Calu3 (cell line): ENCODE results near the gene HOXB1. TPM values are rescaled to one million over a fixed set of nuclear protein-coding genes. Genes with fewer than 3 reads are reported as not detected.

Experiments used
- BruUV-seq: library from RNA; stranded (reverse); fragments of 400-500 nt; replicated peaks from 2 replicates; lab custom pipeline; 2021; lab: Mats Ljungman, UMichigan
- CTCF ChIA-PET: fragments of 300-600 bp; sonication (Branson Sonifier 250); formaldehyde crosslinking; loops from one replicate; lab custom pipeline; 2022; ENCODE audit warnings: antibody characterized with exemption; lab: Charles Lee
- DNase-seq: peaks from one replicate; pipeline ENCODE4 v3.0.0; 2022
- H3K27ac Mint-ChIP-seq: one replicate; pipeline ENCODE4 v1.8.0; 2022; ENCODE audit warnings: mixed read lengths; ENCODE audit not compliant: unreplicated experiment
- H3K27me3 Mint-ChIP-seq: one replicate; pipeline ENCODE4 v1.8.0; 2022; ENCODE audit warnings: mixed read lengths; ENCODE audit not compliant: unreplicated experiment
- H3K36me3 Mint-ChIP-seq: one replicate; pipeline ENCODE4 v1.8.0; 2022; ENCODE audit warnings: mild to moderate bottlenecking, moderate library complexity, mixed read lengths; ENCODE audit not compliant: insufficient read depth, unreplicated experiment
- H3K4me1 Mint-ChIP-seq: one replicate; pipeline ENCODE4 v1.8.0; 2022; ENCODE audit warnings: mild to moderate bottlenecking, low read depth, mixed read lengths; ENCODE audit not compliant: unreplicated experiment
- H3K4me3 Mint-ChIP-seq: one replicate; pipeline ENCODE4 v1.8.0; 2022; ENCODE audit warnings: mild to moderate bottlenecking, low read depth, moderate library complexity, mixed read lengths; ENCODE audit not compliant: unreplicated experiment
- H3K9me3 Mint-ChIP-seq: one replicate; pipeline ENCODE4 v1.8.0; 2022; ENCODE audit warnings: low read depth, mixed read lengths; ENCODE audit not compliant: unreplicated experiment
- intact Hi-C: fragments of 100-400 bp; cut with micrococcal nuclease; formaldehyde crosslinking; loops from one replicate; pipeline ENCODE4 v1.10.0; 2022; ENCODE audit not compliant: unreplicated experiment
- total RNA-seq: library from RNA; stranded (reverse); gene quantifications from 2 replicates; pipeline ENCODE4 v1.2.3, GENCODE V29; 2022
- TF ChIP-seq, protein P1 (sequence below): fragments of 200-600 bp; IDR thresholded peaks from one replicate; pipeline ENCODE4 v1.8.0; 2022; ENCODE audit warnings: antibody characterized with exemption; ENCODE audit not compliant: unreplicated experiment

HOXB1 gene
- total RNA-seq, 1 experiment from 2014 or later = not detected

DNA sequence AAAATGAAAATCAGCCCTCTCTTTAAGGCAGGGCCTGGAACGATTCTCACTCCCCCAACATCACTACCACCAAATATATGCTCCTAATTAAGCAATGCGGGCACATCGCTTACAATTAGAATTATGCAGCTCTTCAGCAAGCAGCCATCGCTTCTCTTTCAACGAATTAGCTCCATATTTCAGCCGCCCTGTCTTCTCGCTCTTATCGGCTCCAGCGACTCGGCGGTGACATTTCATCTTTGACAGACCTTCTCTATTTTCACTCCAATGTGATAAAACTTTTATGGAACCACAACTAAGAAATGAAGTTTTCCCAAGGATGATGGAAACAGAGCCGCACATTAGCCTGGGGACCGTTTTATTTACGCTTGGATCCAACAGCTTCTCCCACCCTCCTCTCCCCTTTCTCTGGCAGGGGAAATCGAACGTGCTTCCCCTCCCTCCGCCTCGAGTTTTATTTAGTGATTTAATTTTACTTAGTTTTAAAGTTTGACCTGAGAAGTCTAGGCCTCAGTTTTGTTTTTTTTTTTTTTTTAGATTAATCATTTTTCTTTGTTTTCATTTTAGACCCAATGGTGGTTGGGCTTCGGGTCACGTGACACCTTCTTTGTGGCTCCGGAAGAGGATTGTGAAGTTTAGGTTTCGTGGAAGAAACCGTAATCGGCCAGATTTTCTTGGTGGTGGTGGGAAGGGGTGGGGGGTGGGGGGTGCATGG, 17.2 kb upstream of the HOXB1 start:
- Mint-ChIP-seq H3K27me3 (peaks cover 28% of the 10 kb centered on the region), H3K36me3 (peaks cover 87% of the 10 kb centered on the region), H3K27ac (peak overlapping the region; percentile 37), H3K4me1 (peaks cover 24% of the 10 kb centered on the region), H3K9me3 (no peaks in the 10 kb centered on the region), H3K4me3 (peak overlapping the region; percentile 68)
- no TSS peak for BruUV-seq
- intact Hi-C loops = no loop called here
- peak; percentile 38 for DNase-seq
- CTCF ChIA-PET = interaction anchor here (0.6 to 1.9 kb wide), 7 partner anchors 20 to 332 kb away, joined by 3 to 7 read pairs (median 4); no protein-coding TSS in a partner anchor
- TF ChIP-seq, protein P1, sequence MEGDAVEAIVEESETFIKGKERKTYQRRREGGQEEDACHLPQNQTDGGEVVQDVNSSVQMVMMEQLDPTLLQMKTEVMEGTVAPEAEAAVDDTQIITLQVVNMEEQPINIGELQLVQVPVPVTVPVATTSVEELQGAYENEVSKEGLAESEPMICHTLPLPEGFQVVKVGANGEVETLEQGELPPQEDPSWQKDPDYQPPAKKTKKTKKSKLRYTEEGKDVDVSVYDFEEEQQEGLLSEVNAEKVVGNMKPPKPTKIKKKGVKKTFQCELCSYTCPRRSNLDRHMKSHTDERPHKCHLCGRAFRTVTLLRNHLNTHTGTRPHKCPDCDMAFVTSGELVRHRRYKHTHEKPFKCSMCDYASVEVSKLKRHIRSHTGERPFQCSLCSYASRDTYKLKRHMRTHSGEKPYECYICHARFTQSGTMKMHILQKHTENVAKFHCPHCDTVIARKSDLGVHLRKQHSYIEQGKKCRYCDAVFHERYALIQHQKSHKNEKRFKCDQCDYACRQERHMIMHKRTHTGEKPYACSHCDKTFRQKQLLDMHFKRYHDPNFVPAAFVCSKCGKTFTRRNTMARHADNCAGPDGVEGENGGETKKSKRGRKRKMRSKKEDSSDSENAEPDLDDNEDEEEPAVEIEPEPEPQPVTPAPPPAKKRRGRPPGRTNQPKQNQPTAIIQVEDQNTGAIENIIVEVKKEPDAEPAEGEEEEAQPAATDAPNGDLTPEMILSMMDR = no peak

DNA sequence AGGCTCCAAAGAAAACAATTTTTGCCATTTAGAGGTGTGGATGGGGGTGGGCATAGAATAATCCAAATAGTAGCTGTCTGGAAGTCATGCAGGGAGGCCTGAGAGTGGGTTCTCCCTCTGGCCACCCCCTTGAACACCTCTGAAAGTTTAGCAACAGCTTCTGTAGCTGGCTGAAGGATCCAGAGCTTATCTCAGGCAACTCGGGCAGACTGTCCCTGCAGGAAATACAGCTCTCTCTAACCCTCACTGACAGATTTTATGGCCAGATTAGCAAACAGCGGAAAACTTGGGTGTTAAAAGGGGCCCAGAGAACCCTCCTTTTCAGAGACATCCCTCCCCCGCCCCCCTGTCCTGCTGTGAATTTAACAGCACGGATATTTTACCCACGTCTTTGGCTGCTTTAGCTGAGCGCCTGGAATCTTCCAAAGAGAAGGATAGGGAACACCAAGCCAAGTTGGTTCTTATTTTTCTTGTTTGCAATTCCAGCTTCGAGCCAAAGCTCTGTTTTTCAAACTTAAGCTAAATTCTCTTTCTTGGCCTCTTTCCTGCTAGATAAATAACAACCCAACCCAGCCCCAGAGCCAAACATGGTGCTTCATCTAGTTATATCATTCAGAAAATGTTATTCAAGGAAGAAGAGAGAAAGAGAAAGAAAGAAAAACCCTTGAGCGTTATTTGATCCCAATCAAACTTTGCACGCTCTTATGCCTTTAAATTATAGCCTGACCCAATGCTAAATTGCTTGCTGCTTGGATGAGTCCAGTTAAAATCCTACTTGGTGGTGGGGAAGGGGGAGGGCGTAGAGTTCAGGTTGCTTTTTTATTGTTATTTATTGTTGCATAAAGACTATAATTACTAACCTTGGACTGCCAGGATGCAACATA, 16.4 kb upstream of the HOXB1 start:
- H3K27me3 Mint-ChIP-seq = peaks cover 36% of the 10 kb centered on the region
- H3K36me3 Mint-ChIP-seq = peaks cover 90% of the 10 kb centered on the region
- no TSS peak for BruUV-seq
- peak overlapping the region; percentile 68 for H3K4me3 Mint-ChIP-seq
- CTCF ChIA-PET = interaction anchor here (0.6 to 1.9 kb wide), 10 partner anchors 8 to 211 kb away, joined by 3 to 7 read pairs (median 4); no protein-coding TSS in a partner anchor
- no peak for DNase-seq
- intact Hi-C loops = no loop called here
- H3K4me1 Mint-ChIP-seq = peaks cover 25% of the 10 kb centered on the region
- TF ChIP-seq, protein P1 = no peak
- H3K9me3 Mint-ChIP-seq = no peaks in the 10 kb centered on the region
- peak overlapping the region; percentile 83 for H3K27ac Mint-ChIP-seq

DNA sequence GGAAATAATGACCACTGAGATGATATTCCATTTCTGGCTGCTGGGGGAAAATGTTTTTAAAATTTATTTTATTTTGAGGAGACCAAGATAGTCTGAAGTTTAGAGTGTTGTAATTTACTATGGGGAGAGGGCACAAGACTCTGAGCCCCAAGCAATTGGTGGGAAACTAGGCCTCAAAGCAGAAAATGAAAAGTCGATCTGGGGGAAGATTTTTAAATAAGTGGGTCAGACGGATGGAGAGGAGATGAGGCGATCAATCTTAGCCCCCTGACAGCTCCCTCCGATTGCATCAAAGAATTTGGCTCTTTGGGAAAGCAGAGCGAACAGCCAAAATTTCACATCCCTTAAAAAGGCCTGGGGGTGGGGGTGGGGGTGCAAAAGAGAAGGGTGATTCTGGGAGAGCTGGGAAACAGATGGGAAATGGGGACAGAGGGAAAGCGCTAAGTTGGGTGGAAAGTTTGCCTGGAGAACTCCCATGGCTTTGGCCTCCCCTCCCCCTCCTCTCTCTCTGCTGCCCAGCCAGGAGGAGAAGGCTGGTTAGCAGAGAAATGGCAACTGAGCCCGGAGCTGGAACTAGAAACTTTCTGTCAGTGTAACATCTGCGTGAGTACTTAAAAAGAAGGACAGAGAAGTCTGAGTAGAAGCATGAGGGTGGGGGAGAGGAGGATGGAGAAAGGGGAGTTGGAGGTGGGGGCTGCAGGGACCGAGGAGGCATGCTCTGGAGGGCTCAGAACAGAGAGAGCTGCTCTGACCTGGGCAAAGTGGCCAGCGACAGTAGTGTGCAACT, 15.5 kb upstream of the HOXB1 start:
- peak overlapping the region; percentile 68 for H3K4me3 Mint-ChIP-seq
- peaks cover 90% of the 10 kb centered on the region for H3K36me3 Mint-ChIP-seq
- no peak for DNase-seq
- peaks cover 45% of the 10 kb centered on the region for H3K27me3 Mint-ChIP-seq
- BruUV-seq = no TSS peak
- CTCF ChIA-PET = interaction anchor here (0.6 to 1.9 kb wide), 8 partner anchors 9 to 210 kb away, joined by 3 to 6 read pairs (median 4); no protein-coding TSS in a partner anchor
- no peaks in the 10 kb centered on the region for H3K9me3 Mint-ChIP-seq
- TF ChIP-seq, protein P1 = no peak
- H3K4me1 Mint-ChIP-seq = peaks cover 31% of the 10 kb centered on the region
- H3K27ac Mint-ChIP-seq = peak overlapping the region; percentile 83
- intact Hi-C loops = no loop called here

DNA sequence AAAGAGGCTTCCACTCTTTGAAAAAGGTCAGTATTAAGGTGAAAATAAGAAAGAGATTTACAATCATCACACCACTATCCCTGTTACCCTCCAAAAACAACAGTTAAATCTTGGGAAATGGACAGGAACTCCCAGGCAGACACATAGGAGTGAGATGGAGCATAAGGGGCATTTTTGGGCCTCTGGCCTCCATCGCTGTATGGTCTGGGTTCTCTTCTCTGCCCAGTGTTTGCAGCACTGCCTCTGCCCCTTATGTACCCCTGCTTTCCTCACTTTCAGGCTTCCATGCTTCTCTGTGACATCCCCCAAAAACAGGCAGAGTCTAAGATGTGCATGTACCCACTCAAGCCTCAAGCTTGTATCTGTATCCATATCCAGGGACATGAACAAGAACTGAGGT, 14.7 kb upstream of the HOXB1 start:
- peak overlapping the region; percentile 83 for H3K27ac Mint-ChIP-seq
- peak overlapping the region; percentile 68 for H3K4me3 Mint-ChIP-seq
- TF ChIP-seq, protein P1 = no peak
- CTCF ChIA-PET = no interaction called here
- H3K9me3 Mint-ChIP-seq = no peaks in the 10 kb centered on the region
- H3K4me1 Mint-ChIP-seq = peaks cover 31% of the 10 kb centered on the region
- no peak for DNase-seq
- peaks cover 52% of the 10 kb centered on the region for H3K27me3 Mint-ChIP-seq
- TSS peak; percentile 20 for BruUV-seq
- H3K36me3 Mint-ChIP-seq = peaks cover 88% of the 10 kb centered on the region
- intact Hi-C loops = no loop called here
